NCI-H2196 treated with DMSO at 0.1 percent for 48 hours (cell line): ENCODE data around the gene THPO.
A peak's percentile ranks its signal among the peaks of the same experiment; 100 is the strongest.

Experiments
- DNase-seq: peaks from one replicate; lab custom pipeline; 2025; ENCODE audit not compliant: unreplicated experiment; lab: John Stamatoyannopoulos, UW

Gene THPO

GRCh38 chr3:184384856-184385422 lies 6.9 kb upstream of the THPO start:
- no peak for DNase-seq

- no peak for DNase-seq
These were observed 6.3 kb upstream of the THPO start for GRCh38 chr3:184384342-184384741.

- no peak for DNase-seq
These were observed 5.2 kb upstream of the THPO start for GRCh38 chr3:184383033-184383740.

GRCh38 chr3:184382326-184383032 lies 4.5 kb upstream of the THPO start:
- no peak for DNase-seq

GRCh38 chr3:184381261-184382224 lies 3.5 kb upstream of the THPO start:
- DNase-seq = no peak

- no peak for DNase-seq
These were observed 2.7 kb upstream of the THPO start for GRCh38 chr3:184380627-184381260.

GRCh38 chr3:184380185-184380626 lies 2.2 kb upstream of the THPO start:
- DNase-seq = no peak

- no peak for DNase-seq
These were observed 1.6 kb upstream of the THPO start, which contains the start of gene CHRD for GRCh38 chr3:184379358-184380184. Gene CHRD (plus strand): TSS chr3:184380054. CDS start chr3:184380319, 265 bp downstream.

- DNase-seq = no peak
These were observed 797 bp upstream of the THPO start for GRCh38 chr3:184378651-184379357.

- DNase-seq = peak; percentile 79
These were observed 633 bp downstream of the THPO start for GRCh38 chr3:184377374-184377773.

- DNase-seq = no peak
These were observed 2.1 kb downstream of the THPO start for GRCh38 chr3:184375747-184376461.

- no peak for DNase-seq
These were observed 4.6 kb downstream of the THPO start for GRCh38 chr3:184373422-184373821.

- no peak for DNase-seq
These were observed 5.1 kb downstream of the THPO start for GRCh38 chr3:184372911-184373310.

GRCh38 chr3:184372296-184372821 lies 5.6 kb downstream of the THPO start:
- DNase-seq = no peak

- peak; percentile 100 for DNase-seq
These were observed 6.4 kb downstream of the THPO start for GRCh38 chr3:184371570-184372018.

GRCh38 chr3:184368586-184369183 lies 9.3 kb downstream of the THPO start:
- no peak for DNase-seq

GRCh38 chr3:184368116-184368515 lies 9.9 kb downstream of the THPO start:
- DNase-seq = no peak
